Astrocyte of the hippocampus (primary cell): ENCODE results near the gene GALNT7.
A peak's percentile ranks its signal among the peaks of the same experiment; 100 is the strongest.

Experiments
- DNase-seq: peaks from one replicate; pipeline ENCODE4 v3.0.0; 2011; ENCODE audit warnings: low read depth, low spot score

The GALNT7 gene

DNA sequence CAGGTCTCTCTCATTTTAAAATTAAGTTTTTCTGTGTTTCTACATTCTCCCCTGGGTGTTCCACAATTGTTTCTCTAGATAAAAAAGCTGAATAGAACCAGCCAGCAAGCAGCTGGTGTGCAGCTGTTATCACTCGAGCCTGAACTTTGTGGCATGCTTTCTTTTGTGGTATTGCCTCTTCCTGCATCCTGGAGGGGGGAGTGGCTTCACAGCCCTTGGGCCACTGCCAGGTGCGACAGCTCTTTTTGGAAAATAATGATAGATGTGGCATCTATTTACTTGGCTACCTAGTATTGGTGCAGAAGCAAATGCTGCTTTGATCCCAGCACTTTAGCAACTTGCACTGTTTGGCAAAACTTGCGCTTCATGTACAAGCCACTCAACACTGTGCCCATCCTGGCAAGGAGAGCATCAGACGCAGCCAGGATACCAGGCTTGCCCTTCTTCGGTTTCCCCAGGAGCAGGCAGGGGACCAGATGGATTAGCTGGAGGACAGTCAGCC, 96.1 kb downstream of the GALNT7 start:
- DNase-seq = peak; percentile 45

DNA sequence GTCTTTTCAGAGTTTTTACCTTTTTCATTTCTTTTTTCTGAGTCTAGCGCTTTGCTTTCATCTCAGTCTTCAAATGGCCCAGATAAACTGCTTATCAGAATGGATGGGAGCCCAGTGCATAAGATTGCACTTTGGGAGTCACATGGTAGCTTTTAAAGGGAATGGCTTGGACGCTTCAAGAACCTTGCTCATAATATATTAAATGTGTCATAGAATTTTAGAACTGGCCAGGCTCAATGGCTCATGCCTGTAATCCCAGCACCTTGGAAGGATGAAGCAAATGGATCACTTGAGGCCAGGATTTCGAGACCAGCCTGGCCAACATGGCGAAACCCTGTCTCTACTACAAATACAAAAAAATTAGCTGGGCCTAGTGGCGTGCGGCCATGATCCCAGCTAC, 97.1 kb downstream of the GALNT7 start:
- DNase-seq = no peak

DNA sequence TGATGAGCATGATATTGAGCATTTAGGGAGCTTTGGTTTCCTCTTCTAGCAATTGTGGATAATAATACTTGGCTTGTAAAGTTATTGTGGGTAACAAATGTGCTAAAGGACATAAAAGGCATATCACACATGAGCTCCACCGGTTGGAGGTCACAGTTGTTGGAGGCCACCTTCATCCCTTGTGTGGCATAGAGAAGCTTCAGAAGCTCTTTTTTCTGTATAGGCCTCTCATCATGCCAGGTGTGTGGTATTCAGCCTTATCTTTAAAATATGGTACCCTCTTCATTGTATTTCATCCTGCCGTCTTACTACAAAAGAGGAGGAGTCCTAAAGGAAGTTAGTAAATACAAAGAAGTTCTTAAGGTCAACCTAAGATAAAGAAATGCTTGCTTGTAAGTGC, 99.1 kb downstream of the GALNT7 start:
- no peak for DNase-seq

DNA sequence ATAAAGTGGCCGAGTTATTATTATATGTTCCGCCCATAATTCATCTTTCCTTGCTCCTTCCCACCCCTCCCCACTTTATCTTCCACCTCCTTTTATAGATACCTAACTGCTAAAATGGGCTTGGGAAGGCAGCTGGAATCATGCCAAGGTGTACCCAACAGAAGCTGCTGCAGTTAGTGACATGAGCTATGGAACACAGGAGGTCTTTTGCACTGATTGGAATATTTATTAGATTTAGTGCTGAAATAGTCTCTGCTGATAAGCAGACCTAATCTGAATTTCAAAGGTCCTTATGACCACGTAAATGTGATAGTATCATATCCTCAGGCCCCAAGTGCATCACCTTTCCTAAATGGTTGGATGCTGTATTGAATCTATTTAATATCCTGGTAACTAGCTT, 100.7 kb downstream of the GALNT7 start:
- DNase-seq = no peak

DNA sequence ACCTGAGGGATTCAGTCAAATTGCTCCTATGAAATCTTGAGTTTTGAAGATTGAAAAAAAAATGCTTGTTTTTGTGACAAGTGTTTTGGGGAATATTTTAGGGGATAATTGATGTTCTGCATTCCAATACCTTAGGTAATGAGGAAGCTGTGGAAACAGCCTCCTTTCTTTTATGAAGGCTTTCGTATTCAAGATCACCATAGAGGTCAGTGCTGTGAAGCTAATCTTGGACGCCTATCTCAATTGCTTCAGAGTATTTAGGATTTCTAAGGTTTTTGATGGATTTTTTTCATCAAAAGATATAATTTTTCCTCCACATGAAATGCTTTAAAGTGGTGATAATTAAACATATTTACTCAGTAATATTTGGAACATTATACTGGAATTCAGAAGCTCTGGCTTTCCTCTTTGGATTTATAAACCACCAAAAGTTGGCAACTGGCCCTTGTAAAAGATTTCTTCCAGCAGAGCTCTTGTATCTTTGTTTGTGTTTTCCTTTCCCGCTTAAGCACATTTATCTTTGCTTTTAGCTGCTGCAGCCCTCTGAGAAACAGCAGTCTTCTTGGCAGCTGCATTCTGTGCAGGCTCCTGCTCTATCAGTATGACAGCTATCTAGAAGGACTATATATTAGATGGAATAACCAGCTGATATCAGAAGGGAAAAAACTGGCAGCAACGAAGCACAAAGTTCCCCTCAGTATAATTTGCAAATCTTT, 101.9 kb downstream of the GALNT7 start:
- DNase-seq = peak; percentile 61

DNA sequence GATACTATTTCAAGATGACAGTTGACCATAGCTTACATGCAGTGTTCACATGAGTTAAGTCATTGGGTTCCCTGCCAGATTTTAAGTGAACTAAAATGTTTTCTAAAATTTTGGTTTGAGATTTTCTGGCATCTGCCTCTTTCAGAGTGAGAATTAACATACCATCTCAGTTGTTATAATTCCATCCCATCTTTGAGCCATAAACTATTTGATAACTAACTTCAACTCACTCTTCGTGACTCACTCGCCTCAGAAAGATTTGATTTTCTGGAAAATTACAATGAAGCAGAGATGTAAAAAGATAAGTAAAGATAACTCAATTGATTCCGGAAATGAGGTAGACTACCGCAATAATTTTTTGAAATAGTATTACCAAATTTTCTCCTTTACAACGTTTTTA, 103.7 kb downstream of the GALNT7 start:
- no peak for DNase-seq

DNA sequence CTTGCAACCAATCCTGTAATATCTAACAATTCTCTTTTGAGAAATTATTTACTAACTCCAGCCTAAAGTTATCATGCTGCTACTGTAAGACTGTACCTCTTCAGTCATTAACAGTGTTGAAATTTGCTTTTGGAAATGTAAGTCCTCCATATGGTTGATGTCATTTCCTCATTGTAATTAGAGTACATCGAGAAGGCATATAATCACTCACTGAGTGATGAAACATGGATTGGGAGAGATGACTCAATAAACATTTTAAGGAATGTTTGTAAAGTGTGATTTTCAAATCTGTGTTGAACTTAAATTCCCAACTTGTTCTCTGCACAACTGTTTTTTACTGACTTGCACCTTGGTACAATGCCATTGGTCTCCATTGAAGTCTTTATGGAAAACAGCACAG, 104.4 kb downstream of the GALNT7 start:
- DNase-seq = no peak

DNA sequence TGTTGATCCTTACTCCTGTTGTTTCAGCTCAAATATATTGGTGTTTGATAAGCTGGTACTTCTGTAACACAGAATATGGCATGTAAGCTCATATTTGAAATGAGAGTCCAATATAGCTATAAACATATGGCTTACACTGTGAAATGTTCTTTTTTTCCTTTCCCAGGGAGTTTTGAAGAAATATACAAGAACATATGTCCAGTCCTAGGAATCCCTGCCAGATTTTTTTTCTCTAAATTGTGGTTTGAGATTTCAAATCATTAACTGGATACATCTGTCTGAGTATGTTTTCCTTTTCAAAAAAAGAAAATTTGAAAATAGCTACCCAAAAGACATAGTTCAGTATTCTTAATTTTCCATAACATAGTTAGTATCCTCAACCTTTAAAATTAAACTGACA, 105.3 kb downstream of the GALNT7 start:
- DNase-seq = no peak

DNA sequence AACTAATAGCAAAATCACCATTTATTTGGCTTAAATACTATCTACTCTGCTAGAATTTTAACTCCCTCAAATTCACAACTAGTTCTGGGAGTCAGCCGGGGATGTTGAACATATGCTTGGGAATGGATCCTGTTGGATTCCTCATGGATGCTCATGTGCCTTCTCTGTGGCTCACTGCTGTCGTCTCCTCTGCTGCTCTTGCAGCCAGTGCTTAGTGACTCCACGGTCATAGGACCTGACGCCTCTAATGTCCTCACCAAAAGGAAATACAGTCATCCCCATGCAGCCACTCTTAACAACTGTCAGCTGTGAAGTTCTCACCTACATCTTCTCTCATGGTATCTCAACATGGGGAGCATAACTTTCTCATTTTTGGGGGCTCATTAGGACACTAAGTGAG, 106.1 kb downstream of the GALNT7 start:
- DNase-seq = no peak

DNA sequence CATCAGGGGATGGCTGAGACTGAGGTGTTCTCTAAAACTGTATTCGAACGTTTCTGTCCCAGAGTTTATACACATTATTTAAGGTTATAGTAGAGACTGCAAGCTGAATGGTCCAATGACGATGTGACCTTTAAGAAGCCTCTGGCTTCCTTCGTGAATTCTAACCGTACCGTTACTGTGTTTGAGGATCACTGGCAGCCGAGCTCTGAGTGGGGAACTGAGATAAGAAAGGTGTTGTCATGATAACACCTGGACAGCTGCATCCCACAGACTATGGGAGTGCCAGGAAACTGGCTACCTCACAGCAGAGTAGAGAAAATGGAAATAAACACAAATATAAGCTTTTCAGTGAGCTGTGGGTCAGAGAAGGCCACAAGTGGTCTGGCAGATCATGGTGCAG, 106.5 kb downstream of the GALNT7 start:
- no peak for DNase-seq

DNA sequence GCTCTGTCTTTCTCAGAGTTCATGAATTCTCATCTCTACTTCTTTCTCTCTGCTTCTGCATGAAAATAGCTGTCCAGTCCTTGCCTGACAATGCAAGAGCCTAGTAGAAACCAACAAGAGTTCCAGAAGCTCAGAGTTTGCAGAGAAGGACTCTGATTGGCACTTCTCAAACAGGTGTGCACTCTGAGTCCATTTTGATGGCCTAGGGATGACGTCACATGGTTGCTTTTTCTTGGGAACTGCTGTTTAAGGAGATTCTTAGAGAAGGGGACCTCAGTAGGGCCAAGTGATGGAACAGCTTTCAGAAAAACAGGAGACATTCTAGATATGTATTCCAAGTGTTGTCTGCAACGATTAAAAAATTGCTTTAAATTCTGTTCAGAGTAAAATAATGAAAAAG, 108.7 kb downstream of the GALNT7 start:
- no peak for DNase-seq

DNA sequence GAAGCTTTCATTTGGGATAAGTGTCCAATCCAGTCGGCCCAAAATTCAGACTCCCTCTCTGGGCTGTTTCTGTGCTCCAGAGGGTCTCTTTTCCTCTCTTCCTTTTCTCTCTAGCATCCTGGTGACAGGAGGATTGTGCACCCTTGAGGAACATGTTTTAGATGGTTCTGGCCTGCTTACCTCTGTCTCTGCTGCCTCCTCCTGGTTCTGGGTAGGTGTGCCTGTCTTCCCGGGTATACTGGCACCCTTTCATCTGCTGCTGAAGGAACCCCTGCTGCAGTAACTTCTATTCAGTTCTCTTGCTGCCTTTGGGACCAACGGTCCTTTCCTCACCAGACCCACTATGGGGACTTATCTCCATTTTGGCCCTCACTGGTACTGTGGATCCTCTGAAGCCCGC, 112.4 kb downstream of the GALNT7 start:
- no peak for DNase-seq

DNA sequence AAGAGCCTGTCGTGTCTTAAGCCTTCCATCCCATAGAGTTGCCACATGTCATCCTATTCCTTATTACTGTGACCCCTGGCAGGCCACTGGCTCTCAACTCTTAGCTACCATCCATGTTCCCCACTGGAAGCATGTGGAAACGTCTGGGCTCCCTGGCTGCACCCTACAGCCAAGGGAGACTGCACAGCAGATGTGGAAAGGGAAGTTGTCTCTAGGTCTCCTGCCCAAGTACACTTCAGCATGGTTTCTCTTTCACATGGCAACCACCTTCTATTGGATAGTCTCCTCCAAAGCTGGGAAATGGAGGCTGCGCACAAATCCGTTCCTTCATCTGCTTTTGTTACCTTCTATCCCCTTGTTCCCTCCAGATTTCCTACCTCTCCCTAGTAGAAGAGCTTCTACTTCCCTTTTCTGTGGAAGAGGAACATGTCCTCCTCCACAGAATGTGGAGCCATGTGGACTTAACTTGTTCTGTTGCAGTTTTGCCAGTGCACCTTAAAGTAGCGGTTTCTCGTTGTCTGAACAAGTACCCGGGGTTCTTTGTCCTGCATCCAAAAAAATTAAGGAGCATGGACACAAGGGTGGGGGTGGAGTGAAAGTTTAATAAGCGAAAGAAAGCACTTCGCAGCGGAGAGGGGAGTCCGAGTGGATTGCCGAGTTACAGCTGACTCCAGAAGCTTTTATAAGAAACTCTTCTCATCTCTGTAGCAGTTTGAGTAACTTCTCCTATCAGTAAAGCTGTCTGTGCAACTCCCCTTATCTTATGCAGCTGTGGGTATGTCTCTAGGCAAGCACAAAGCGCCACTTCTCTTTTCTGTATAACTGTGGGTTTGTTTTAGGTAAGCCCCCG, 113.0 kb downstream of the GALNT7 start:
- peak; percentile 9 for DNase-seq

DNA sequence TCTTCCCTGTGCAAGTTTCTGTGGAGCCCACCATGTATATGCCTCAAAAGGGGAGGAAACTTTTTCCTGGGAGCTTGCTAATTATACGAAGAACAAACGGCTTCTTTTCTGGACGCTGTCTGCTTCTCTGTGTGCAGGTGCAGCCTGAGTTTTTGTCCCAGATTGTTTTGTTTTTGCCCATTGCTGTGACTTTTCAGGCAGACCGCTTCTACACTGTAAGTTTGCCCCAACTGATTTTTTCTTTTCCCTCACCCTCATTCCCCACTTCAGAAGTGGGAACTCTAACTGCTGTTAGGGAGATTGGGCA, 113.6 kb downstream of the GALNT7 start:
- DNase-seq = no peak

DNA sequence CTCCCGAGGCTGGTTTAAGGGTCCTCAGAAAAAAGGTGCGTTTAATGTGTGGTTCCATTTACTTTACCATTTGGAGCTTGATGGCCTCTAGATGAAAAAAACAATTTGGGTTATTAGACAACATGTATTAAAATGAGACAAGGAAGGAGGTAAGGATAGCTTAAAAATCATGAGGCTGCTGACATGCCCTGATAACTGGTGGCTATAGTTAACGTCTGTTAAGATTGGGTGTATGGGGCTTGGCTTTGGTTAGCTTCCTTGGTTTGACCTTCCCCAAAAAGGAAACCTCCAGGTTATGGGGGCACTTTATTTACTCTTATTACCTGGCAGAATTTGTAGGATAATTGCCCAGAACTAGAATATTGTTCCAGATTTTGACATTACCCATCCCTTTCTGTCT, 114.0 kb downstream of the GALNT7 start:
- DNase-seq = no peak

DNA sequence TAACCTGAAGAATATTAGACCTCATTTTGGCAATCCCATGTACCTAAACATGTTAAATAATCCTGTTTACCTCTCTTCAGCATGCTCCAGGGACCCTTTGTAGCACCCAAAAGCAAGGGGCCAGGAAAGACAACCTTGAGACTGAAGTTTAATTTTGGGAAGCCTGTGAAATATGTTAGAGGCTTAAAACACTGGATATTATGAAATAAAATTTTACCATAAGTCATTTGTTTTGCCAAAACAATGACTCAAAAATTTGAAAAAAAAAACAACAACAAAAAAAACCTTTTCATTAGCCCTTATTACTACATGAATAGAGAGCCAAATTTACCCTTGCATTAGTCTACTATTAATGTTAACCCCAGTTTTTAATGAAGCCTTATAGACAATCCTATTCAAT, 115.9 kb downstream of the GALNT7 start:
- DNase-seq = no peak

DNA sequence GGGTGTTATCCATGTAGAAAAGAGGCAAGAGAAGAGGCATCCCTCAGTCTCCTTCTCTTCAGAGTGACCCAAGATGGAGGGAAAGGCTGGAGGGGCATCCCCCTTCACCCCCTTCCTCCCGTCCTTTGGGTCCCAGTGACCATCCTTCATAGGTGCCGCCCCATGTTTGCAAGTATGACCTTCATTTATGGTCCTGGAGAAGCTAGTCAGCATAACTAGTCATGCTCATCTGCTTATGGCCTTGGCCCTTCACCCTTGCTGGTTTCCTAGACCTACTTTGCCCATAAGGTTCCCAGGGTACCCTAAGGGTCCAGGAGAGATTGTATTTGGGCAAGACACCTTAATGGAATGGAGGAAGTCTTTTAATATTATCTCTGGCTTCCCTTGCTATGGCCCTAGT, 118.9 kb downstream of the GALNT7 start:
- DNase-seq = no peak

DNA sequence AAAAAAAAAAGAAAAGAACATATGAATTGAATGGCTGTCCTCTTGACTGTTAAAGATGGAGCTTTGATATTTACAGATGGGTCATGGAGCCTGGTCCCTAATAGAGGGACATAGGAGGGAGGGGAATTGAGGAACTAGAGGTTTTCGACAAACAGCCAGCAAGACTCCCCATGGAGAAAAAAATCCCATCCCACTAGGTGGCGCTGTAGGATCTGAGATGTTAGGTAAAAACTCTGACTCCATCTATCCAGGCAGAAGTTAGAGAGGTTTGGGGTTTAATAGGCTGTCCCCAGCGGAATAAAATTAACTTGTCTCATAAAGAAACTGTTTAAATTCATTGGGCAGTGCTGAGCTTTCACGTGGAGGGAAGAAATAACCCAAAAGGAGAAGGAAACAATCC, 119.7 kb downstream of the GALNT7 start:
- peak; percentile 34 for DNase-seq

DNA sequence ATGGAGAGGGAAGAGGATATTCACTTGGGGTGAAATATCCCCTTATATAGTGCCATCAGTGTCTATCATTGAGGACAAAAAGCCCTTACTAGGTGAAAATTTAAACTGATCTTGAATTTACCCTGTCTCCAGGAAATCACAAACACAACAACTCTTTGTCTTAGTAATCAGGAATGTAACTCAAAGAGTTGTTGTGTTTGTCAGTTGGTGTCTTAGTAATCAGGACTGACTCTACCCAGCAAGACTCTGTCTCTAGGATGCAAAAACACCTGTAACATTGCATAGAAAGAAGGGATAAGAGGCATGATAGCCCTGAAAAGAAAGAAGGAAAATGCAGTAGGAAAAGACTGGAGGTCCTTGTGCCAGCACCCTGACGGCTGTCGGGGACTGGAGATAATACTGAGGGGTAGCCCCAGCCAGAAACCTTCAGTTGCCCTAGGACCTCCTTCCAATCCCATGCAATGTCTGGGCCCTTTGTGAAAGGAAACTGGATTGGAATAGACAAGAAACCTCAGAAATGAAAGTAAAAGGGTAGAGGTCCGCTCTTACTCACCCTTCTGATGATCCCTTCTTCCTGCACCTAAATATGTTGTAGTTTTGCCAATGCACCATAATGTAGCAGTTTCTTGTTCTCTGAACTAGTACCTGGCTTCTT, 120.2 kb downstream of the GALNT7 start:
- no peak for DNase-seq

DNA sequence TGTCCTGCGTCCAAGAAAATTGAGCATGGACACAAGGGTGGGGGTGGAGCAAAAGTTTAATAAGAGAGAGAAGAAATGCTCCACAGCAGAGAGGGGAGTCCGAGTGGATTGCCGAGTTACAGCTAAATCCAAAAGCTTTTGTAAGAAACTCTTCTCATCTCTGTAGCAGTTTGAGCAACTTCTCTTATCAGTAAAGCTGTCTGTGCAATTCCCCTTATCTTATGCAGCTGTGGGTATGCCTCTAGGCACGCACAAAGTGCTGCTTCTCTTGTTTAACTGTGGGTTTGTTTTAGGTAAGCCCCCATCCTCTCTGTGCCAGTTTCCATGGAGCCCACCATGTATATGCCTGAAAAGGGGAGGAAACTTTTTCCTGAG, 120.7 kb downstream of the GALNT7 start:
- no peak for DNase-seq

DNA sequence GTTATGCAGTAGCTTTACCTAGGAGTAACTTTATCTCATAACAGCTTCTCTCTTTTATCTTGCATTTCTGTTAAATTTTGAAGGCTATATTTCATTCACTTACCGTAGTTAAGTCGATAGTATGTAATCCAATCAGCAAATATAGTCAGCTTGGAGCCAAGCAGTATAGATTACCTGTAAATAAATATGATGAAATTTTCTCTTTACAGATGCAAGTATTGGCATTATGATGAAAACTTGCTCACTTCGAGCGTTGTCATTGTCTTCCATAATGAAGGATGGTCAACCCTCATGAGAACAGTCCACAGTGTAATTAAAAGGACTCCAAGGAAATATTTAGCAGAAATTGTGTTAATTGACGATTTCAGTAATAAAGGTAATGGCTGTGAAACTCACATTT, 123.3 kb downstream of the GALNT7 start:
- no peak for DNase-seq

DNA sequence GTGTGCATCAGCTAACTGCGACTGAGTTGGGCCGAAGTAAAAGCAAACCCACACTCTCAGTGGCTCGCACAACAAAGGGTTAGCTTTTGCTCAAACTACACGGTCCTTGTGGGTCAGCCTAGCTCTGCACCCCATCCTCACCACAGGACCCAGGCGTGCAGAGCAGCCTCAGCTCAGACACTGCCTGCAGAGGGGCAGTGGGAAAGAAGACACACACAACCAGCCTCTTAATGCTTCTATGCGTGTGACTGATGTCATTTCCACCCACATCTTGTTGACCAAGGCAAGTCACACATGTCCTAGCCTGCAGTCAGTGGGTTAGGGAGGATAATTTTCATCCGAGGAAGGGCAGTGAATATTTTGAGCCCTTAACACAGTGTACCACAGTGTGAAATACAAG, 125.1 kb downstream of the GALNT7 start:
- DNase-seq = no peak

DNA sequence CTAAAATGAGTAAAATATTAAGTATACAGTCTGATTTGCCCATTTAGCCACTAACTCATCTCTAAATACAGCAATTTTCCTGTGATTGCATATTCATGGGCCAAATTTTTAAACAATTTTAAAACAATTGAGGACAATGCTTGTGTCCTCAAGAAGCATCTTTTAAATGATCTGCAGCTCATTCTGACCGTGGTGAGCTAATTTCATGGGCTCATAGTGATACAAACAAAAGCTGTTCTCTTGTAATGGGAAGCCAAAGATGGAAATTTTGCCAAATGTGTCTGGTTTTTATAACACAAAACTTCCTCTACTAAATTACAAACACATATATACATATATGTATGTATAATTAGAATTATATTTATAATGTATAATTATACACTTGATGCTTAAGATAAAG, 125.8 kb downstream of the GALNT7 start:
- DNase-seq = no peak
